ENCODE measurements around the gene ARL13A.
"Not testable (repeated sequence)": the region's sequence is repeated elsewhere in the genome, so short reads cannot be mapped to it uniquely, and the experiment has no call there.

ARL13A gene

GRCh38 chrX:100990139-100990538 is 20.6 kb downstream of the ARL13A start:
- no peak for ATAC-seq
- no peak for DNase-seq

GRCh38 chrX:100994352-100995281 is 25.1 kb downstream of the ARL13A start:
- peak; percentile 4 for DNase-seq
- peak; percentile 95 for ATAC-seq

- peak; percentile 29 for DNase-seq
- ATAC-seq: peak; percentile 78
Observed at GRCh38 chrX:100995469-100995868, 26.0 kb downstream of the ARL13A start.

- ATAC-seq (no peak), DNase-seq (no peak)
Observed at GRCh38 chrX:100999451-100999850, 29.9 kb downstream of the ARL13A start.

GRCh38 chrX:101009090-101009489 is 39.6 kb downstream of the ARL13A start:
- DNase-seq: no peak
- no peak for ATAC-seq

- not testable (repeated sequence) for DNase-seq, ATAC-seq
Observed at GRCh38 chrX:101012031-101012430, 42.5 kb downstream of the ARL13A start.

GRCh38 chrX:101022020-101022419 is 52.5 kb downstream of the ARL13A start:
- ATAC-seq: no peak
- no peak for DNase-seq

- ATAC-seq: no peak
Observed at GRCh38 chrX:101025126-101025525, 55.6 kb downstream of the ARL13A start.

GRCh38 chrX:101028562-101028961 is 59.1 kb downstream of the ARL13A start:
- ATAC-seq (no peak), DNase-seq (no peak)

More at GRCh38 chrX:101025126-101025525, 55.6 kb downstream of the ARL13A start:
- DNase-seq: no peak

GRCh38 chrX:101029665-101030064 is 60.2 kb downstream of the ARL13A start:
- DNase-seq (no peak), ATAC-seq (no peak)

- ATAC-seq (no peak), DNase-seq (no peak)
Observed at GRCh38 chrX:101037231-101037630, 67.7 kb downstream of the ARL13A start.

GRCh38 chrX:101040197-101040596 is 70.7 kb downstream of the ARL13A start:
- DNase-seq: no peak
- no peak for ATAC-seq
